Calu3 (cell line): ENCODE results near the gene TSTD2. TPM values are rescaled to one million over a fixed set of nuclear protein-coding genes. Genes with fewer than 3 reads are reported as not detected.

Experiments used
- BruUV-seq: library from RNA; stranded (reverse); fragments of 400-500 nt; replicated peaks from 2 replicates; lab custom pipeline; 2021; lab: Mats Ljungman, UMichigan
- CTCF ChIA-PET: fragments of 300-600 bp; sonication (Branson Sonifier 250); formaldehyde crosslinking; loops from one replicate; lab custom pipeline; 2022; ENCODE audit warnings: antibody characterized with exemption; lab: Charles Lee
- DNase-seq: peaks from one replicate; pipeline ENCODE4 v3.0.0; 2022
- H3K27ac Mint-ChIP-seq: one replicate; pipeline ENCODE4 v1.8.0; 2022; ENCODE audit warnings: mixed read lengths; ENCODE audit not compliant: unreplicated experiment
- H3K27me3 Mint-ChIP-seq: one replicate; pipeline ENCODE4 v1.8.0; 2022; ENCODE audit warnings: mixed read lengths; ENCODE audit not compliant: unreplicated experiment
- H3K36me3 Mint-ChIP-seq: one replicate; pipeline ENCODE4 v1.8.0; 2022; ENCODE audit warnings: mild to moderate bottlenecking, moderate library complexity, mixed read lengths; ENCODE audit not compliant: insufficient read depth, unreplicated experiment
- H3K4me1 Mint-ChIP-seq: one replicate; pipeline ENCODE4 v1.8.0; 2022; ENCODE audit warnings: mild to moderate bottlenecking, low read depth, mixed read lengths; ENCODE audit not compliant: unreplicated experiment
- H3K4me3 Mint-ChIP-seq: one replicate; pipeline ENCODE4 v1.8.0; 2022; ENCODE audit warnings: mild to moderate bottlenecking, low read depth, moderate library complexity, mixed read lengths; ENCODE audit not compliant: unreplicated experiment
- H3K9me3 Mint-ChIP-seq: one replicate; pipeline ENCODE4 v1.8.0; 2022; ENCODE audit warnings: low read depth, mixed read lengths; ENCODE audit not compliant: unreplicated experiment
- CTCF ChIP-seq: fragments of 200-600 bp; IDR thresholded peaks from one replicate; pipeline ENCODE4 v1.8.0; 2022; ENCODE audit warnings: antibody characterized with exemption; ENCODE audit not compliant: unreplicated experiment
- intact Hi-C: fragments of 100-400 bp; cut with micrococcal nuclease; formaldehyde crosslinking; loops from one replicate; pipeline ENCODE4 v1.10.0; 2022; ENCODE audit not compliant: unreplicated experiment
- total RNA-seq: library from RNA; stranded (reverse); gene quantifications from 2 replicates; pipeline ENCODE4 v1.2.3, GENCODE V29; 2022

TSTD2 gene
- total RNA-seq, 1 experiment from 2014 or later: 12.6 TPM

GRCh38 chr9:97672403-97672802, 39.2 kb upstream of the TSTD2 start:
- BruUV-seq: no TSS peak
- H3K36me3 Mint-ChIP-seq: peaks cover 18% of the 10 kb centered on the region
- no peak overlapping the region for H3K27ac Mint-ChIP-seq
- H3K27me3 Mint-ChIP-seq: no peaks in the 10 kb centered on the region
- TF ChIP-seq CTCF: no peak
- intact Hi-C loops: no loop called here
- DNase-seq: no peak
- H3K9me3 Mint-ChIP-seq: no peaks in the 10 kb centered on the region
- H3K4me1 Mint-ChIP-seq: no peaks in the 10 kb centered on the region
- CTCF ChIA-PET: no interaction called here
- H3K4me3 Mint-ChIP-seq: no peak overlapping the region

- no TSS peak for BruUV-seq
- CTCF ChIA-PET: no interaction called here
- peaks cover 23% of the 10 kb centered on the region for H3K36me3 Mint-ChIP-seq
- H3K4me1 Mint-ChIP-seq: no peaks in the 10 kb centered on the region
- no peak for TF ChIP-seq CTCF
- H3K27ac Mint-ChIP-seq: no peak overlapping the region
- H3K9me3 Mint-ChIP-seq: no peaks in the 10 kb centered on the region
- no peak overlapping the region for H3K4me3 Mint-ChIP-seq
- intact Hi-C loops: no loop called here
- H3K27me3 Mint-ChIP-seq: no peaks in the 10 kb centered on the region
- DNase-seq: no peak
Measured at GRCh38 chr9:97670586-97670985, 37.4 kb upstream of the TSTD2 start.

- DNase-seq: no peak
- no TSS peak for BruUV-seq
- Mint-ChIP-seq H3K4me1 (no peaks in the 10 kb centered on the region), H3K27me3 (no peaks in the 10 kb centered on the region), H3K9me3 (no peaks in the 10 kb centered on the region), H3K36me3 (peaks cover 24% of the 10 kb centered on the region), H3K27ac (no peak overlapping the region), H3K4me3 (no peak overlapping the region)
- intact Hi-C loops: no loop called here
- CTCF ChIA-PET: no interaction called here
- TF ChIP-seq CTCF: no peak
Measured at GRCh38 chr9:97668485-97668884, 35.3 kb upstream of the TSTD2 start.

- Mint-ChIP-seq H3K36me3 (peaks cover 24% of the 10 kb centered on the region), H3K9me3 (no peaks in the 10 kb centered on the region), H3K27ac (no peak overlapping the region), H3K4me1 (no peaks in the 10 kb centered on the region), H3K27me3 (no peaks in the 10 kb centered on the region), H3K4me3 (no peak overlapping the region)
- CTCF ChIA-PET: no interaction called here
- BruUV-seq: no TSS peak
- no peak for DNase-seq
- intact Hi-C loops: no loop called here
- no peak for TF ChIP-seq CTCF
Measured at GRCh38 chr9:97666907-97667686, 33.9 kb upstream of the TSTD2 start.
